HG02981 (cell line): ENCODE data around the gene COASY.

Experiments used
- ATAC-seq: cut with Tn5 transposase; IDR thresholded peaks from one replicate; pipeline ENCODE4 v1.9.1; 2021; ENCODE audit warnings: mild to moderate bottlenecking, moderate library complexity; ENCODE audit not compliant: unreplicated experiment

The COASY gene

GRCh38 chr17:42571435-42572225 lies 9.7 kb downstream of the COASY start:
- no peak for ATAC-seq

DNA sequence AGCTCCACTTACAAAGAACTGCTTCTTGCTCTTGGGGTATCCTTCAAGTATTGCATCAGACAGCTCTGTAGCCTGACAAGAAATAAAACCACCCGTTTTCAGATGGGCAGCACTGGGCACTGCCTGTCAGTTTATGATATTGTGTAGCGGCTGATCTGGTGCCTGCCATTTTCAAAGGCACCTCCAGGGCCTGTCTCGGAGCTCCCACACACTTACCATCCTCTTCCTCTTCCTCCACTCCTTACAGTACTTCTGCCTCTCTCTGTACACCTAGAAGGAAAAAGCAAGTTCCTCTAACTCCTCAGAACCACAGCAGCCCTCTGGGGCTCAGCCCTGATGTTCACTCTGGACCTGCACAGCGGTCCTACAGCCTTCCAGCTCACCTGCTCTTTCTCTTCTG lies 11.1 kb downstream of the COASY start:
- no peak for ATAC-seq

DNA sequence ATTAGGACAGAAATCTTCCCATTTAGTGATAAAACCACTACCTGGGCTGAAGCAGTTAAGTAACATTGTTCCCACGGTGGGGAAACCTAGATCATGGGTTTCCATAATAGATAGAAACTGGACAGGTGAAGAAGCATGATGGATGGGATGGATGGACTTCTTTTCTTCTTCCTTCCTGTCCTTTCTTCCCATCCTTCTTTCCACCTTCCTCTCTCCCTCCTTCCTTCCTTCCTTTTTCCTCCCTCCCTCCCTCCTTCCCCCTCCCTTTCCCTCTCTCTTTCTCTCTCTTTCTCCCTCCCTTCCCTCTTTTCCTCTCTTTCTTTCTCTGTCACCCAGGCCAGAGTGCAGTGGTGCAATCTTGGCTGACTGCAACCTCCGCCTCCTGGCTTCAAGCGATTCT lies 12.5 kb downstream of the COASY start:
- ATAC-seq = no peak

DNA sequence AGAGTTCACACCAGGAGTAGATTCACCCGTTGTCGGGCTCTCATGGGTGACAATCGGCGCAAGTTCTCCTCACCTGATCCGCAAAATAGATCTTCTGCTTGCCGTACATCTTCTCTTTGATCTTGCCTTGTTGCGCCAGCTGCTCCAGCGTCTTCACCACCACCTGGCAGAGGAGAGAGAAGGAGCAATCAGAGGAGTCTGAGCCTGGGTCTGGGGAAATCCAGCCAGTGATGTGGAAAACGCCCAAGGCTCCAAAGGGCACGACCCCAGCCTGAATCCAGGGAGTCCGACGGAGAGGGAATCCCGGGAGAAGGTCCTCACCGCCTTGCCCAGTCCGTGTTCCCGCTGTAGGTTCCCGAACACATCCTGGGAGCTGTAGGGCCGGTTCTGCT lies 15.2 kb downstream of the COASY start:
- no peak for ATAC-seq

GRCh38 chr17:42577532-42578281 lies 15.8 kb downstream of the COASY start, which contains the start of gene PSMC3IP:
Gene PSMC3IP, minus strand, starts transcription at chr17:42577729. Its CDS starts 43 bp downstream, at chr17:42577686.
- ATAC-seq = peak; percentile 69

DNA sequence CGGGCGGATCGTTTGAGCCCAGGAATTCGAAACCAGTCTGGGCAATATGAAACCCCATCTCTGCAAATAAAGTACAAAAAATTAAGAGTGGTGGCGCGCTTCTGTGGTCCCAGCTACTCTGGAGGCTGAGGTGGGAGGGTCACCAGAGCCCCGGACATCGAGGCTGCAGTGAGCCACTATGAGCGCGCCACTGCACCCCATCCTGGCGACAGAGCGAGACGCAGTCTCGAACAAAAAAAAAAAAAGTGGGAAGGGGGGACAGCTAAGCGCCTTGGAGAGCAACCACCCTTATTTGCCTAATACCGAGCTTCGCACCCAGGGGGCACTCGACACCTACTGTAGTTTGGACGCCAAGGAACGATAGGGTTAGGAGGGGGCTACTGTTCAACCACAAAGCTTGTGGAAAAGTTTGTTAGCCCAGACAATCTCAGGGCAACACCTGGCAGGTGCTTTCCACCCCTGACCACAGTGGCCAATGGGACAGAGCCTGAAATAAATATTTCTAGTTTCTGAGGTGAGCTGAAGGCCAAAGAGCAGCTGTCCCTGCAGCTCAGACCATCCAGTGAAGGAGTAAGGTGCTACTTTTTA lies 16.4 kb downstream of the COASY start:
- peak; percentile 63 for ATAC-seq

- no peak for ATAC-seq
Observed at GRCh38 chr17:42579794-42580551, 18.0 kb downstream of the COASY start.

GRCh38 chr17:42581744-42582270 lies 19.9 kb downstream of the COASY start:
- no peak for ATAC-seq

GRCh38 chr17:42584880-42585279 lies 22.9 kb downstream of the COASY start:
- no peak for ATAC-seq

DNA sequence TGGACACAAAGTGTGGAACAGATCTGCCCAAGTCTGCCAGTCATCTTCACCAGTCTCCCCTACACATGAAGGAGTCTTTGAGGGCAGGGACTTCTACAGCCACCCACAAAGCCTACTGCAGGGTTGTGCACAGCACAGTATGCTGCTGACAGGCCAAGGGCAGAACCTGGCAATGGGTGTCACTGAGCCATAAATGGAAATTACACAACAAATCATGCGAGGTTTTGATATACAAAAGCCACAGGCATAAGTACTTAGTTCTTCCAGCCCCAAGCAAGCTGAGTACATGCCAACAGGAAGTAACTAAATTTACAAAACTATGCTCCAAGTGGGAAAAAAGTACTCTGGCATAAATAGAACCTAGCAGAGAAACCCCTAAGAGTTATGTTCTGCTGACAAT lies 23.4 kb downstream of the COASY start:
- no peak for ATAC-seq

DNA sequence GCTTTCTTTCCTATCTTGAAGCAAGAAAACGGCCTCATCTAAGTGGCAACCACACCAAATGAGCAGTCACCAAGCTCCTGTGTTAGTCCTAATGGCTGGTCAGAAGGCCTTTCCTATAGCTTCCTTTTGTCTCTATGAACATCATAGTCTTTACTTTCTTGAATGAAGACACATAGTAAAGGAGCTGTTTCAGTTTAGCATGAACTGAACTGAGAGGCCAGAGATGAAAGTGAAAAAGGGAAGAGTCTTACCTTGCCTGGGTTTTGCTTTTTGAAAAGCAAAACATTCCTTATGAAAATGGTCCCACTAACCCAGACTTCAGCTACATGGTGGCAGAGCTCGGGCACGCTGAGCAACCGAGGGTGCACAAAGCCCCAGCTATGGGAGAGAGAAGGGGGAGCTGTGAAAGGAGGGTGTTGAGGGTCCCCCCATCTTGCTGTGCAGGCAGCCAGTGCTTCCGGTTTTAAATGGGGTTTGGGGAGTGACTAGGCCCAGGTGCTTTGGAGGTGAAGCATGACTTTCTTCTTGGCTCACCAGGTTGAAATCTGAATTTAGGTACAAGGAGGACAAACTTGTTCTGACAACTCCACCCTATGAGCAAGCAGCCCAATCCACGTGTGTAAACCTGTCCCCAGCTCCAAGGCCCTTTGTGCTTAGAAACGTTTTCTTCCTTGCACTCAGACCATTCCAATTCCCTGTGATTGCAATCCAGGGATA lies 24.7 kb downstream of the COASY start:
- no peak for ATAC-seq

DNA sequence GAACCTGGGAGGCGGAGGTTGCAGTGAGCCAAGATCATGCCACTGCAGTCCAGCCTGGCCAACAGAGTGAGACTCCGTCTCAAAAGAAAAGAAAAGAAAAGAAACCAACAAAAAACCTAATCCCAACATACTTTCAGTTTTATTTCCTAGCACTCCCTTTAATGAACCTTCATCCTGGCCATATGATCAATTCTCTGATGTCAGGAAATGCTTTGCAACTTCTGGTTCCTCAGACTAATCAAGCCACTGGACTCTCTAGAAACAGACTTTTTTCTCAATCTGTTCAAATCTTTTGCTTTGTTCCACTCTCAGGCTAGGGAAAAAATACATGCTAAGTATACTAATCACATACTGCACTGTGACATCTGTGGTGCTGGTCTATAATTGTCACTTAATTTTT lies 28.9 kb downstream of the COASY start:
- no peak for ATAC-seq

- no peak for ATAC-seq
Observed at GRCh38 chr17:42591411-42591810, 29.5 kb downstream of the COASY start.

GRCh38 chr17:42596386-42596785 lies 34.4 kb downstream of the COASY start:
- no peak for ATAC-seq

GRCh38 chr17:42598905-42599304 lies 37.0 kb downstream of the COASY start:
- ATAC-seq = no peak

DNA sequence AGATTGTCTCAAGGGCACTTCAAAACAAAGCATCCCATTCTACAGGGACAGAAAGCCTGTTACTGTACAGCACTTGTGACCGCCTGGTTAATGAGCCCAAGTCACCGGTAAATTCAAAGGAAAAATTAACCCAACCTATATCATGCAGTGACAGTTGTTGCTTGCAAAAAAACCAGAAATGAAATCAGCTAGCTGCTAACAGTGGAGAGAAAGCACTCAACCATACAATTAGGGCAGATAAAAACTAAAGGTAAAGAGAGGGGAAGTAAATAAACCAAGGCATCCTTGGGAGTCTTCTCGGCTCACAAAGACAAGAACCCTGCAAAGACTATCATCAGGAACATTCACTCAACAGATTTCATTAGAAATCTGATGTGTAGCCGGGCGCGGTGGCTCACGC lies 41.4 kb downstream of the COASY start:
- ATAC-seq = no peak

- no peak for ATAC-seq
Observed at GRCh38 chr17:42607769-42608168, 45.8 kb downstream of the COASY start.

- peak; percentile 29 for ATAC-seq
Observed at GRCh38 chr17:42608305-42609181, 46.6 kb downstream of the COASY start.

GRCh38 chr17:42609182-42609813 lies 47.4 kb downstream of the COASY start, which contains the start of the genes RETREG3 and TUBG1:
Gene RETREG3, minus strand, starts transcription at chr17:42609374. Its CDS starts 50 bp downstream, at chr17:42609324.
Gene TUBG1, plus strand, starts transcription at chr17:42609683. Its CDS starts 55 bp downstream, at chr17:42609738.
- peak; percentile 86 for ATAC-seq
